Activated T-cell treated with anti-CD3 and anti-CD28 coated beads for 48 hours (primary cell): ENCODE measurements around the gene GLUL.
"Not testable (repeated sequence)": the region's sequence is repeated elsewhere in the genome, so short reads cannot be mapped to it uniquely, and the experiment has no call there.

Source experiments
- DNase-seq: peaks from one replicate; pipeline ENCODE4 v3.0.0-alpha.2; 2020; ENCODE audit warnings: low read depth

The GLUL gene

DNA sequence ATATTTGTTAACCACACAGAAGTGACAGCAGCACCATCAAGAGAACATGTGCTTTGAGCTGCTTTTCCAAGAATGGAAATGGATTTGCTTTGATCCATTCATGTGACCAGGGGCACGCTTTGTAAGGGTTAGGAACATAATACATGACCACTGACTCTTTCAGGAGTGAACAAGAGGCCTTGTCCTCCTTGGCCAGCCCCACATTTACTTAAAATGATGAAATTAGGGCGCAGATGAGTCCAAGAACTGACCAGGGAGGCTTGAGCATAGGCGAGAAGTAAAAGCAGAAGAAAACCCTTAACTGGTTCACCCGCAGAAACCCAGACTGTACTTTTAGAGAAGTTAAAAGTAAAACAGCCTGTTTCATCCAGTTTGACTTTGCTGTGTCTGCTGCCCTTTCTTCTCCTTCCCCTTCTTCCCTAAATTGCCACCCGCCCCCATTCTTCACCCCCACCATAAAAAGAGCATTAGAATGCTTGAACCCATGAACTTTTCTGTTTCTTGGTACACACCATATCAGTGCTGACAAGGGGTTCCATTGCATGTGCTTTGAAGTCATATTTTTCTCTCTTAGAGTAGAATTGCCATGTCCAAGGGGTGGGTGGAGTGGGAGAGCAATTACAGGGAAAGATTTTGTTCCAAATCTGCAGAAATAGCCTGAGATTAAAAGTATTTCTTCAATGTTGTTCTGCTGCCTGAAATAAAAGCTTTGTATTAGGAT is 2.6 kb upstream of the GLUL start:
- DNase-seq = no peak

DNA sequence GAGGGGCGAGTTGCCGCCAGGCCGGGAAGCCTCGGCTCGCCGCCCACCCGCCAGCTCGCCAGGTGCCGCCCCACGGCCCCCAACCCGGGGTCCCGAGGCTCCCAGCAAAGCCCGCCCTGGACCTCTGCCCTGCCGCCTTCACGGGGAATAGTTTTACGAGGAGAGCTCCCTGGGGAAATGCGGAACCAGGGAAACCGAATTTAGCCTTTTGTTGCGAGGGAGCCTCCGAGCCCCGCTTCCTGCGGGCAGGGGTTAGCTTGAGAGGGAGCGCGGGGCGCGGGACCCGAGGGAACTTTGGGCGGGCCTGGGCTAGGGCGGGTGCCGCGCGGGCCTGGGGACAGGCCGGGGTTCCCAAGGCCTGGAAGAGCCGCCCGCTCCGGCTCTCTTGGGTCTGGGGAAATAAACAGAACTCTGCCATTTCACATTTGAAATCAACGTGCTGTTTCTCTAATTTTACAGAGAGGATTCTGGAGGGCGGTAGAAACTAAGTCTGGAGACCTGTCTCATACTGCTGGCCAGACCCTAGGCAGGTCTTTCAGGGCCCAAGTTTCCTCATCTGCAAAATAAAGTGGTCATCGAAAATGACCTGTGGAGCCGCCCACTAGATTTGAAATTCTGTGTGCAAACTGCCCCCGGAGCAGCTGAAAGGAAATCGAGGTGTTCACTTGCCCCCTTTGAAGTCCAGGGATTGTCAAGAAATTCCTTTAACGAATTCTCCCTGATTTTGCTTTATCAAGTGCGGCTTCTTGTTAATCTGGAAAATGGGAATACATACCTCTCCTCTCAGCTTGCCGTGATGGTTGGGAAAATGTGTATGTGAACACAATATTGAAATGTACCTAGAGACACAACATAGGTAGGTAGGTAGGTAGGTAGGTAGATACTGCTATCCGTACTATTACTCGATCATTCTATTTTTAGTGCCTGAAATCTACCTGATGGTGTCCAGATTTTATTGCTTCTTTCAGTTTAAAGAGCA is 749 bp upstream of the GLUL start:
- no peak for DNase-seq

DNA sequence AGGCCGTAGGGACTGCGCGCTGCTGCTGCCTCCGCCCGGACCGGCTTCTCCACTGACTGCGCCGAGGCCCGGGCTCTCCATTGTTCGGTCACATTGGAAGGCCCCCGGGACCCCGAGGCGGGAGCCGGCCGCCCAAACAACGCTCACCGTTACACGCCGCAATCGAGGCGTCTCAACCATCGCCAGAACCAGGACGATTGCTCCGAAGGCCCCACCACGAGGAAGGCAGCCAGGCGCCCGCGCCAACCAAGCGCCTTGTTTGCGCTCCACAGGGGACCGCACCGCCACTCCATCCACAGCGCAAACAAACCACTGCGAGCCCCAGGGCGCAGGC is 595 bp downstream of the GLUL start:
- no peak for DNase-seq

DNA sequence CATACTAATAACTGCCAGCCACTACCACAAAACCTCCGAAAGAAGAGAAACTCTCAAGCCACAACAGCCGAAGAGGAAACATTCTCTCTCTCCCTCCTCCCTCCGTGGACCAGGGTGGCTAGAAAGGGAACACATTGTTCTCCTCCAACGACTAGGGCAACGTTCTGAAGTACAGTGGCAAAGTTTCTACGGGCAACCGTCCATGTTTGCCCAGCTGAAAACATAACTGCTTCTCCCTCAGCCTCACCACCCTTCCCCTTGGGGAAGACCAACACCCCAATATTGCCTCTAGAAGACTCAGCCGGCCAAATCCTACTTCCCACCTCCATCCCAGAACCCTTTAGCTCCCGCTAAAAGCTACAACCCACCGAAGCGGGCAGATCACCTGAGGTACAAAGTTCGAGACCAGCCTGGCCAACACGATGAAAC is 2.0 kb downstream of the GLUL start:
- DNase-seq = no peak

DNA sequence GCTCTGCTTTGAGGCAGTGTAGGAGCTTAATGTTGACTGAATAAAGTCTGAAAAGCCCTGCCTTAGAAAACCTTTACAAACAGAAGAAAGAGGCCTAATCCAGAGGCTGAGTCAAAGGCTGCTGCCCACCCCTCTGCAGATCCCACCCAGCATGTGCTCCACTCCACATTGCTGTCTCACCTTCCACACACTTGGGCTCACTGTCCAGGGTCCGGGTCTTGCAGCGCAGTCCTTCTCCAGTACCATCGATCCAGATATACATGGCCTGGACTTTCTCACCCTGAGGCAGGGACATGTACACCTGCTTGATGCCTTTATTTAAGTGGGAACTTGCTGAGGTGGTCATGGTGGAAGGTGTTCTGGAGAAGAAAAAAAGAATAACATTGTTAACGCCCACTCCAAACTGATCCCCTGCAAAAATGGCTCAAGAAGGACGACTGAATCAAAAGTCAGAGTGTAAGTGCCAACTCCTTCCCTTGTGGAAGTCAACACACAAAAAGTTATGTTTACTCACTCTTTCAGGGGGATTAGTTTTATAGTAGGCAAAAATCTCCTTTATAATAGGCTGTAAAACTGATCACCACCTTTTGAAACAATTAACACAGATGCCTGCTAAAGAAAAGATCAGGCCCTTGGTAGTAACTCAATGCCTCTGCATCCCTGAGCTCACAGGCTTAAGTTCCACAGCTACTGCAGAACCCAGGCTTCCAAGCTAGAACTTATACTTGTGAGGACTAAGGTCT is 3.0 kb downstream of the GLUL start:
- DNase-seq = no peak

DNA sequence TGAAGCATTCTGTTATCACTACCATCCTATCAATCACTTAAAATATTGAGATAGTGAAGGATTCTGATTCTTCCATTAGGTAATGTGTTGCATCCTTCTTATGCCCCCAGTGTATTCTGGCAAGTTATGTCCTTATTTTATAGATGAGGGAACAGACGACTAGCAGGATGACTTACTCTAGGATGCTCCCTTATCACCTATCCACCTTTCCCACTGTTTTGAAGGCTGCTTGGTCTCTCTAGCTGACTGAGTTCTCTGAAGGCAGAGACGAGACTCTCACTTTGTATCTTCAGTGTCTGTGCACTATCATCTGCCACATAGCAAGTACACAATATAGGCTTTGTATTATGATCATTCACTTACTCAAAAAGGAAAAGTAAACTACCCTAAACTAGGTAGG is 4.0 kb downstream of the GLUL start:
- no peak for DNase-seq

DNA sequence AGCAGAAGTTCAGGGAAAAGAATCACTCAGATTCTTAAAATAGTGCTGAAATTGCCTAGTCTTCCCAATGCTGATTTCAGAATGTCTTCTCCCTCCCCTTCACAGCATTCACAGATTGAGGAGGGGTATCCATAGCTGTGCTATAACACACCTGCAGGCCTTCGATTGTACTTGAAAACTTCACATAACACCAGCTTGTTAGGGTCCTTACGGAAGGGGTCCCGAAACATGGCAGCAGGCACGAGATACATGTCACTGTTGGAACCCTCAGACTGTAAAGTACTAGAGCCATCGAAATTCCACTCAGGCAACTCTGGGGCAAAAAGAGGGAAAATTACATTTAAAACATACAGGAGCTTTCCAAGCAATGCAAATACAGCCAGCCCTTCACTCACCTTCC is 4.6 kb downstream of the GLUL start:
- no peak for DNase-seq

DNA sequence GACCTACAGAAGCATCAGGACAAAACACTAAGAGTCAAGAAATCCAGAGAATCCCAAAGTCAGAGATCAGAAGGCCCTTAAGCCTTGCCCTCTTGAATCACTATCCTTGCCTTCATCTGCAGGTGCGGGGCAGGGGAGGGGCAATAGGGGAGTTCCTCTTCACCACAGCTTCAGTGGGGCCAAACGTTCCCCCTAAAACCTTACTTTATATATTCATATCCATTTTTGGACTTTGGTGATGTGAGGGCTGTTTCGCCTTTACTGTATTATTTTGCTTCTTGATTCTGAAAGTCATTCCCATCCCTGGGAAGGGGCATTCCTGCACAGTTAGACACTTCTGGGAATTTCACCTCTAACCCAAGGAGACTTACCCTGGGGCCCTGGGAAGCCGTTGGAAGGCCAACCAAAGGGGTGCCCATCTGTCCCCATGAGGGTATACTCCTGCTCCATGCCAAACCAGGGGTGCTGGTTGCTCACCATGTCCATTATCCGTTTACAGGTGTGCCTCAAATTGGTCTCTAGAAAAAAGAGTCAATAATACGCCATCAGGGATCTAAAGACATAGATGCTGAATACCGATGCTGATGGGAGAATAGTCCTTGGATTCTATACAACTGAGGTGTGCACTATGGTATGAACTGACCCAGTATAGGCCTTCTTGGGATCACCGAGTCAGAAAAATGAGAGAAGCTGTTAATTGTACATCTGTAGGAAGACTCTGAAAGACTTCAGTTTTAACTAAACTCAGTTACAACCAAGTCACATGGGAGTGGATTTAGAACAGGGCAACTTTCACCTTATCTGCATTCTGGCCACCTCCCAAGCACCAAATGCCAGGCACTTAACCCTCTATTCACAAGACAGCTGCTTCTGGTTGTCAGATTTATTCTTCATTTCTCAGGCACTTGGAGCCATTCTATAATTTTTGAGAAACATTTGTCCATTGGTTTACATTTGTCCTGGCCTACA is 5.4 kb downstream of the GLUL start:
- no peak for DNase-seq

DNA sequence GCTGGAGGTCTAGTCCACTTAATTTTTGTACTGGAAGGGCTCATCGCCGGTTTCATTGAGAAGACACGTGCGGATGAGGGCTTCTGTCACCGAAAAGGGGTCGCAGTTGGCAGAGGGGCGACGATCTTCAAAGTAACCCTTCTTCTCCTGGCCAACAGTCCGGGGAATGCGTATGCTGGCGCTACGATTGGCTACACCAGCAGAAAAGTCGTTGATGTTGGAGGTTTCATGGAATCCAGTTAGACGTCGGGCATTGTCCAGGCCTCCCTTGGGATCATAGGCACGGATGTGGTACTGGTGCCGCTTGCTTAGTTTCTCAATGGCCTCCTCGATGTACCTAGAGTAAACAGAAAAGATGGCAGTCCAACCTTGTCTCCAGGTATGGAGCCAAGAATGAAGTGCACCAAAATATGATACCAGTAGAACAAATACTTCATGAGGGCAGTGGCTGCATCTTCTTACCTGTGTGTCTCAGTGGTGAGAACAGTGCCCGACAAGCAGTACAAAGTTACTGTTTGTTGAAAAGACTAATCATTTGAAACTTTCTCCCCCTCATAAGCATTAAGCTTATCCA is 7.1 kb downstream of the GLUL start:
- DNase-seq = no peak

DNA sequence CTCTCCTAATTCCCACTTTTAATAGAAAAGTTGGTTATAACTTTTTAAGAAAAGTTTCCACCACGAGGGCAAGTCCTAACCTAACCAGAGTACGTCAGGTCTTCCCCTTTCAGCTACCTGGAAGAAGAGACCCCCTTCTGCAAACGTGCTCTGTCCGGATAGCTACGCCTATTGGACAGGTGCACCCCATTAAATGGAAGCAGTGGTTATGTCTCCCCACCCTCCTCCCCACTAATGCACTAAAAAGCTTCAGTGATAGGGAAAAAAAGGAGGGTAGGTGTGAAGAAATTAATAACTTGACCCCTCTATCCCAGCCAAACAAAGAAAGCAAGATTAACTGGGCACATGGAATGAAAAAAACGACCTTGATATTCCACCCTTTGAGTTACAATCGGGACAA is 7.7 kb downstream of the GLUL start:
- DNase-seq = no peak

DNA sequence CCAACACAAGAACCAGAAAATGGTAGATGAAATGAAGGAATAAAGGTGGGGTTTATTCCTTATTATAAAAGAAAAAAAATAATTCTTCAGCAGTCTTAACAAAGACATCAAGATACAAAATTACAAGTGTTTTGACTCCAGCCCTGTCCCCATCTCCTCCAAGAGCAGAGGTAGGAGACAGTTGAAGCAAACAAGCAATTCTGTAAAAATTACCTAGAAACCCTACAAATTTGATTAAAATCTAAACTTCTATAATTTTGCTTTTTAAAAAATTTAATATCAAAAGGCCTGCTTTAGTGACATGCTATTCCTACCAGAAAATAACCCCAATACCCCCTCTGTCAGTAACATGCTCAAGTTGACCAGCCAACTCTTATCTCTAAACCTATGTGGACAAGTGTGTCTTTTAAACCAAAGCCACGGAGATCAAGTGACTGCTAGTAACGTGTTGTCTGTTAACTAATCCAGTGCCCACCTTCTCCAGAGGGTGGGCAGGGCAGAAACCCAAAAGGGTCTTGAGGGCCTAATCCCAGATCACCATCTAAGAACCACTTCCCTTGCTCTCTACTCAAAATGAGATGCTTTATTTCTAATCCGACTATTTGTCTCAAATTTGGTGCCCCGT is 8.4 kb downstream of the GLUL start:
- no peak for DNase-seq

DNA sequence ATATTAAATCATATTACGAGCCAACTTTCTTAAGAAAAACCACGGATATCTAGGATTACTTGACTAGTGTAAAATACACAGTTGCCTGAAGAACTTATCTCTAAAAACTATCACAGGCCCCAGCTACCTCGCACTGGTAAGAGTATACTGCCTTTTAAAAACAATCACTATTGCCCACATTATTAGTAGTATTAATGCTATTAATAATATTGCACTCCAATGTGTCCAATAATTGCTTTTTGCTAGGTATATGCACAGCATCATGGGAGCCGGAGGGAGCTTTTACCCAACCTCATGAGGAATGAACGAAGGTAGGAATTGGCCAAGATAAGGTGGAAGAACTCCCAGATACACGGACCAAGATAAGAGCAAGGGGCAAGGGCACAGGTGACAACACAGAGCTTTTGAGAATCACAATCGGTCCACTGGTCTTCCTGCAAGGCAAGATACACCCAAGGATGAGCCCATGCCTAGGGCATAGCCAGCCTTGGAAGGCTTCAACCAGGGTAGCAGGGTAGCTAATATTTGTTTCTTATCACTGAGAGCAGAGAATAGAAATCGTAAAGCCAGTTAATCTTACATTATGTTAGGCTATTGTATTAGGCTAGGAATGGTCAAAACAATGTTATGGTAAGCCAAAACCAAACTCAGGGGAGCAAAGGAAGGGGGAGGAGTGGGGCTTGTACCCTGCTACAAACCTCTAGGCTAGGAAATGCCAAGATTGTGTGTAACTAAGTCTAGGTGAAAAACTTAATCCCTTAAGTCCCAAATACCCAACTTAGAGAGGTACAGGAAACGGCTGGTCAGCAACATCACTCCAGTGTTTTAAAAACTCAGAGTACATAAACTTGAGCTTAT is 9.4 kb downstream of the GLUL start:
- no peak for DNase-seq

DNA sequence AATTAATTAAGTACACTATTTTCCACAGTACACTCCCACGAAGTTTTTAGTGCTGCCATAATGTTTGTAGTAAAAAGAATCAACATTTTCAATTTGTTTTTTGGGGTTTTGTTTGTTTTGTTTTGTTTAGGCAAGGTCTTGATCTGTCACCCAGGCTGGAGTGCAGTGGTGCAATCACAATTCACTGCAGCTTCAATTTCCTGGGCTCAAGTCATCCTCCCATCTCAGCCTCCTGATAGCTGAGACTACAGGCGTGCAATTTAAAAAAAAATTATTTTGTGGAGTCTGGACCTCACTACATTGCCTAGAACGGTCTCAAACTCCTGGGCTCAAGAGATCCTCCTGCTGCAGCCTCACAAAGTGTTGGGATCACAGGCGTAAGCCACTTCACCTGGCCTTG is 11.4 kb downstream of the GLUL start:
- no peak for DNase-seq

DNA sequence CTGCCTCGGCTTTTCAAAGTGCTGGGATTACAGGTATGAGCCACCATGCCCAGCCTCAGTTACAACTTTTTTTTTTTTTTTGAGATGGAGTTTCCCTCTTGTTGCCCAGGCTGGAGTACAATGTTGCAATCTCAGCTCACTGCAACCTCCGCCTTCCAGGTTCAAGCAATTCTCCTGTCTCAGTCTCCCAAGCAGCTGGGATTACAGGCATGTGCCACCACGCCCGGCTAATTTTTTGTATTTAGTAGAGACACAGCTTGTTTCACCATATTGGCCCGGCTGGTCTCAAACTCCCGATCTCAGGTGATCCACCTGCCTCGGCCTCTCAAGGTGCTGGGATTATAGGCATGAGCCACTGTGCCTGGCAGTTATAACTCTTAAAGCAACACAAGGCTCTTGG is 11.8 kb downstream of the GLUL start:
- DNase-seq = not testable (repeated sequence)

DNA sequence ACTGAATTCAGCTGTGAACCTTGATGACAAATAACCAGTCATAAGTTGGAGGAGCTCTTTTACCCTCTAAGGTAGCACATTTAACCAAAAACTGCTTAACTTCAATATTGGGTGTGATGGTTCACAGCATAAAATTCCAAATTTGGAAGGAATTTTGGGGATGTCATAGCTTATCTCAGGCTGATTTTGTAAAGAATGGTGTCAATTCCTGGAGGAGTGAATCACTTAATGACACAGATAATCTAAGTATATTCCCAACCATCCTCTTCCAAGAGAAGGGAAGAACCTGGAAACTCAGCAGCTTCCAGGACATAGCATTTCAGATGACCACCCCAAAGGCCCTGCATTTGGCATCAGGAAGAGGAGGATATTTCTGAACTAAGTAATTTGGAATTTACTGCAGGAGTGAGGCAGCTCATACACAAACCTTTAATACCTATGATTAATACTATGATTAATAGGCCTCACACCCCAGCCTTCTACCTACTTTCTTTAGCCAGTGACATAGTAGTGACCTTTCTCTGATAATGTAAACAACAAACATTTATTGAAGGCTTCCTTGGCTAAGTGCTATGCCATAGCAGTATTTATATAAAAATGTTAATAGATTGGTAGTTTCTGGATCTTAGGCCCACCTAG is 14.5 kb downstream of the GLUL start:
- no peak for DNase-seq

DNA sequence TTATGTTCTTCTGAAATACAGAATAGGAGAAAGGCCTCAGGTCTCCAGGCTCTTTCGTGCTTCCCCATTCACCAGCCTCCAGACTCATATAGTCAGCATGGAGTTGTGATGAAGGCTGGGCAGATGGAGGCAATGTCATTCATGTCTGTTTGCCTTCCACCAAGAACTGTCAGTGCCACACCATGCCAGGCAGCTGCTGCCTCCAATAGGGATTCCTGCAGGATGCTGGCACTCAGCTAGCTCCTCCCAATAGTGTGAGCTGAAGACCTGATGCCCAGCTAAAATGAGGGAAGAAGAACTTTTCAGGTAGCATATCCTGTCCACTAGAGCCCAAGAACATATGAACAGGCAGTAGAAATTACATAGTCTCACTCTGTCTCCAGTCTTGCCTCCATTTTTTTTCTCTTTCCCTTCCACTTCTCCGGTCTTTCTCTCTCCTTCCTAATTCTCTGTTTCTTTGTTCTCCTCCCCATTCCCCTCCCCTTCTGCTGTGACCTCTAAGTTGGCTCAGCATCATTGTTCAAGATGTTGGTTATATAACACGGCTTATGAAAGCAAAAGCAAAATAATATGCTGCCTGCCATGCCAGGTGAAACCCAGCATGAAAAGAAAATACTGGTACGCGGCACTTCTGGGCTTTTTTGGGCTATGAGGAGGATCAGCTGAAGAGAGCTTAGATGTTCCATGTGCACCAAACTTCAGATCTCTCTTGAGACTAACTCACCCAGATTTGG is 17.3 kb downstream of the GLUL start:
- no peak for DNase-seq

DNA sequence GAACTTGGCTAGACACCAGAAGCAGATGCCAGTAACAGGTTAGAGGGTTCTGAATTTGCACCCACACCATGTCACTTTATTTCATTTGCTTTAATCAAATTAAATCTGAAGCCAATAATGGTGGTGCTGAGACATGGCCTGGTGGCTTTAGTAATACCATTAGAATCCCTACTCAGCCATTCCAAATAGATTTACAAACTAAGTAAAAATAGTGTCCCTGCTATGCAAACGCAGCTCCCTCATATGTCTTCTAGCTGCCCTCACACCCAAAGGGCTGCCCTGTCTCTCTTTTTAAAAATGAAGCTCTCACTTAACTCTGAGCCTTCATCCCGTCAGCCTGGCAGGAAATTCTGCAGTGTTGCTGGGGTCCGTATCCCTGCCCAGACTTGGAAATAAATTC is 21.1 kb downstream of the GLUL start:
- no peak for DNase-seq

DNA sequence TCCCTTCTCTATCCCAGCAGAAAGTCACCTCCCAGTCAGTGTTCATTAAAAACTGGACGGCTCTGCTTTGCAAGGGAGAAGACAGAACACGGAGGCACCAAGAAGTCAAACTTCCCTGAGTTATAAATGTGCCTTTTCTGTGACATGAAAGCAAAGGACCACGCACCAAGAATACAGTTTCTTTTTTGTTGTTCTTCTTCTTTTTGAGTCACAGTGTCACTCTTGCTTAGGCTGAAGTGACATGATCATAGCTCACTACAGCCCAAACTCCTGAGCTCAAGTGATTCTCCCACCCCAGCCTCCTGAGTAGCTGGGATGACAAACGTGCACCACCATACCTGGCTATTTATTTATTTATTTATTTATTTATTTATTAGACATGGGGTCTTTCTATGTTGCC is 22.7 kb downstream of the GLUL start:
- no peak for DNase-seq

DNA sequence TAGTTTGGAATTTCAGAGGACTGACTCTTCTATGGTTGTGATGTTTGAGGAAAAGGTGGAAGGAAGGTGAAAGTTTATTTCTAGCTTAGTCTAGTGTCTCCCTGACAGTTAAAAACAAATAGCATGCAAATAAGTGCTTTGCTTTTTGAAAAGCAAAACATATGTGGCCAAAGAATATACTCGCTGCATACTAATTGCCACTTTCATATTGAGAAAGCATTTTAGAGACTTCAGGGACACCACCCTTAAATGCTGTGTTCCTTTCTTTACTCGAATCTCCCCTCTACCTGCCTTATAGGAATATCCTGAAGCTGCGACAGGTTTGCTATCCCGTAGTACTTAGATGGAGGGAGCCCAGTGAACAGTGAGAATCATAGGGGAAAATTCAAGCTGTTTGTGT is 23.2 kb downstream of the GLUL start:
- no peak for DNase-seq
